Measurements from ENCODE around the gene AGAP3.

DNA sequence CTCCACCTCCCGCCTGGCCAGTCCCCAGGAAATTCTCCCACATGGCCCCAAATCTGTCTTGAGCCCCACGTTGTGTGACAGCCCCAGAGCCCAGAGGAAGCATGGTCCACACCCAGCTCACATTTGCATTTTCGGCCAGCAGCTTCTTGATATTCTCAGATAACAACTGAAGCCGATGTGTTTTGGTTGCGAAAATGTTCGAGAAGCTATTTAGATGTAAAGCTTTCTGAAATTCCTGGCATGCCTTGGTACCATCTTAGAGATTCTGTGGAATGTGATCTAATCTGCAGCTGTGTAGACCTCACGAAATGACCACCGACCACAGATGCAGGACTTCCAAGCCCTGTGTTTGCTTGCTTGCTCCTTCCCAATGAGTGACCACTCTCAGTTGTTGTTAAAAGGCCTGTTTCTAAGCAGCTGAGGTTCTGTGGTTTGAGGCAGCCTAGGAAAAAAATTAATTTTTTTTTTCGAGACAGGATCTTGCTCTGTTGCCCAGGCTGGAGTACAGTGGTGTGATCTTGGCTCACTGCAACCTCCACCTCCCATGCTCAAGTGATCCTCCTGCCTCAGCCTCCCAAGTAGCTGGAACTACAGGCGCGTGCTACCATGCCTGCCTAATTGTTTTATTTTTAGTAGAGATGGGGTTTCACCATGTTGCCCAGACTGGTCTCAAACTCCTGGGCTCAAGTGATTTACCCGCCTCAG is 18.1 kb upstream of the AGAP3 start:
- TF ChIP-seq CTCF (IDR thresholded peaks at IDR 0.05; ENCODE audit: low read depth, low read length) (no peak), EZH2phosphoT487 (IDR thresholded peaks at IDR 0.05; ENCODE audit: low read depth) (no peak)

All from OCI-LY3 (cell line).